ENCODE data around the gene SPON2. TPM values are rescaled to one million over a fixed set of nuclear protein-coding genes. Genes with fewer than 3 reads are reported as not detected.

SPON2 gene
- total RNA-seq: 226 and 238 TPM in 2 replicates

DNA sequence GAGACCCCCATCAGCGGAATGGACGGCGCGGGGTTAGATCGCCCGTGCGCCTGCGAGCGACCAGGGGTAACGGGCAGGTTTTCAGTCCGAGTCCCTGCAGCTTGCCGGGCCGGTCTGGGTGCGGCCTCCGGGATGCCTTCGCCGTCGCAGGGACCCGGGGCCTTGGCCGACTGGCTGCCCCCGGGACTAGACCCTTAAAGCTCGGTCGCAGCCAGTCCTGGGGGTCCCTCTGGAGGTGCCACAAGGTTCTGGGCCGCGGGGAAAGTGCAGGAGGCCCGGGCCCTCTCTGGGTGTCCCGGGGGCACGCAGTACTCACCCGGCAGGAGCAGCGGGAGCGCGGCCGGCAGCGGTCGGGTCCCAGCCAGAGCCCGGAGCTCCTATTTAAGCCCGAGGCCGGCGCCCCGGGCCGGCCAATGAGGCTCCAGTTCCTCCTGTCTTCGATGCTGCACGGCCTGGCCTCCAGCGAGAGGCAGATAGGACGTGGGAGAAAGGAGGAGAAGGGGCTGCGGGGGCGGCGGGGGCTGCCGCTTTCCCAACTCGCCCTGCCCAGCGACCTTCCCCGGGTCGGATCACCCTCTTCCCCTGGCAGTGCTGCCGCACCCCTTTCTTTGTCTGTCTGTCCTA is at the start of gene SPON2:
SPON2 (minus strand) TSS at position 356 of the 624 bp plus-strand sequence.

Small RNA genes within 50 kb of the gene (small RNA-seq; reads per million reads assigned to genes)
- not detected for gene RF00554

Other genes with a start within 250 kb of the SPON2 start
- gene GAK, start 240.3 kb downstream of the SPON2 start, total RNA-seq: 64.0 and 67.3 TPM in 2 replicates
- gene TMEM175, start 240.1 kb downstream of the SPON2 start, total RNA-seq: 13.3 and 15.1 TPM in 2 replicates
- 12.5 and 17.7 TPM in 2 replicates for gene DGKQ, start 199.0 kb downstream of the SPON2 start, total RNA-seq
- 15.8 and 19.6 TPM in 2 replicates for gene IDUA, start 185.5 kb downstream of the SPON2 start, total RNA-seq
- gene SLC26A1, start 179.2 kb downstream of the SPON2 start, total RNA-seq: 0.16 and 0.36 TPM in 2 replicates
- gene FGFRL1, start 161.0 kb downstream of the SPON2 start, total RNA-seq: 20.6 and 20.9 TPM in 2 replicates
- 1.6 and 3.4 TPM in 2 replicates for gene RNF212, start 59.0 kb downstream of the SPON2 start, total RNA-seq
- 316 and 395 TPM in 2 replicates for gene CTBP1, start 76.5 kb upstream of the SPON2 start, total RNA-seq
- gene MAEA, start 117.3 kb upstream of the SPON2 start, total RNA-seq: 66.8 and 68.5 TPM in 2 replicates
- gene UVSSA, start 174.6 kb upstream of the SPON2 start, total RNA-seq: 16.6 and 36.3 TPM in 2 replicates
- gene NKX1-1, start 233.9 kb upstream of the SPON2 start, total RNA-seq: not detected in 2 replicates

All from hair follicle dermal papilla cell (primary cell).